Stimulated activated naive CD8-positive, alpha-beta T cell treated with anti-CD3 and anti-CD28 coated beads, Interleukin-15, Interleukin-2, amounts not matched to agents 100 U/mL and 50 U/mL, for 24 hours (primary cell): ENCODE results near the gene PLEKHM2.
A peak's percentile ranks its signal among the peaks of the same experiment; 100 is the strongest.

Experiments
- ATAC-seq: fragments of 150-1000 bp; cut with Tn5 transposase; one replicate; pipeline ENCODE4 v1.10.0; 2021
- DNase-seq: peaks from one replicate; pipeline ENCODE4 v3.0.0; 2021

PLEKHM2 gene

DNA sequence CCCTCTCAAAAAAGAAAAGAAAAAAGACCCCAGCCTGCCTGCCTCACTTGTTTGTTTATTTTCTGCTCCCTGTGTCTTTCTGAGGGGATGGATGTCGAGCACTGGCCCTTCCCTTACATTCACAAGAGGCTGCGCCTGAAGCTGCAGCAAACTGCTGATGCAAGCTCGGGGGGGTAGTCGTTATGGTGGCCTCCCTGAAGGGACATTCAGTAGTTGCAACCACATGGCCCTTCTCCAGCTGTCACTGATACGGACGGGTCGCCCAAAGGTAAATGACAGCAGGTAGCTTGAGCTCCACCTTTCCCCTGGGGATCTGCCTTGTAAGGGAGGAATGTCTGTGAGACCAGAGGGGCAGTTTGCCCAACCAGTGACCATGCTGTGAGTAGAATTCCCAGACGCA lies 17.7 kb downstream of the PLEKHM2 start:
- DNase-seq (no peak), ATAC-seq (no peak)

DNA sequence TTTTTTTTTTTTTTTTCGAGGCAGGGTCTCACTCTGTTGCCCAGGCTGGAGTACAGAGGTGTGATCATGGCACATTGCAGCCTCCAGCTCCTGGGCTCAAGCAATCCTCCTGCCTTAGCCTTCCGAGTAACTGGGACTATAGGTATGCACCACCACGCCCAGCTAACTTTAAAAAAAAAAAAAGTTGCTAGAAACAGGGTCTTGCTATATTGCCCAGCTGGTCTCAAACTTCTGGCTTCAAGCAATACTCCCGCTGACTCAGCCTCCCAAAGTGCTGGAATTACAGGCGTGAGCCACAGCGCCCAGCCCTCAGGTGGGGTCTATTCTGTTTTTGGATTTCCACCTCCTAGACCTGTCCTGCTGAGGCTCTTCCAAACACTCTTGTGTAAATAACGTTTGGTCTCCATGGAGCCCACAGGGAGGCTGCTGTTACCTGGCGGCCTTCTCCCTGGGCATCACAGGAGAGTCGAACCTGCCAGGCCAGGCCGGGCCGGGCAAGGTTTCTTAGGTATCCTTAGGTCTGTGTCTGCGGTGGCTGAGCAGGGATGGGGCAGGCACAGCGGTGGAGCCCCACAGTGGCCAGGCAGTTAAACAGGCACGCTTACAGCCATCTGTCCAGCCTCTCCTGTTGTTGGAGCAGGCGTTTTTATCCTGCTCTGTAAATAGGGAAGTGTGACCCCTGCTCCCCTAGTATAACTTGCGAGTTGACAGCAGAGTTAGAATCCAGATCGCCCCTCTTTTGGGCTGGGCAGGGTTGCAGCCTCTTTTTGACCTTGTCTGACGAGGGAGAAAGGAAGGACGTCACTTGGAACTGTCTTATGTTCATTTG lies 18.8 kb downstream of the PLEKHM2 start:
- ATAC-seq (no peak), DNase-seq (no peak)

DNA sequence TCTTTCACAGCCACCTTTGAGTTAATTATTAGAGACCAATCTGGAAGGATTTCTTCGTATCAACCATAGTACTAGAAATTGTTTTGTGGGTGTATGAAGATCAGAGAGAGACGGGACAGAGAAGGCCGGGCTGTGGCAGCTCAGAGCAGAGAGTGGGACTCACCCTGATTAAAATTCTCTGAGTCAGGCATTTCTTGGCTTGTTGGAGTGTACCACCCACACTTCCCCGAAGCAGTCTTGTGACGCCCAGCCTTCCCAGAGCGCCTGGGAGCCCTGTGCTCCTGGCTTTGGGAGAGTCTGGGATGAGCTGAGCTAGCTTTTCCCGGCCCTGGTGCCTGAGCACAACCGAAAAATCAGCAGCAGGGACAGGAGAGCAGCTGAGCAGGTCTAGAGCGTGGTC lies 19.4 kb downstream of the PLEKHM2 start:
- no peak for DNase-seq
- no peak for ATAC-seq

DNA sequence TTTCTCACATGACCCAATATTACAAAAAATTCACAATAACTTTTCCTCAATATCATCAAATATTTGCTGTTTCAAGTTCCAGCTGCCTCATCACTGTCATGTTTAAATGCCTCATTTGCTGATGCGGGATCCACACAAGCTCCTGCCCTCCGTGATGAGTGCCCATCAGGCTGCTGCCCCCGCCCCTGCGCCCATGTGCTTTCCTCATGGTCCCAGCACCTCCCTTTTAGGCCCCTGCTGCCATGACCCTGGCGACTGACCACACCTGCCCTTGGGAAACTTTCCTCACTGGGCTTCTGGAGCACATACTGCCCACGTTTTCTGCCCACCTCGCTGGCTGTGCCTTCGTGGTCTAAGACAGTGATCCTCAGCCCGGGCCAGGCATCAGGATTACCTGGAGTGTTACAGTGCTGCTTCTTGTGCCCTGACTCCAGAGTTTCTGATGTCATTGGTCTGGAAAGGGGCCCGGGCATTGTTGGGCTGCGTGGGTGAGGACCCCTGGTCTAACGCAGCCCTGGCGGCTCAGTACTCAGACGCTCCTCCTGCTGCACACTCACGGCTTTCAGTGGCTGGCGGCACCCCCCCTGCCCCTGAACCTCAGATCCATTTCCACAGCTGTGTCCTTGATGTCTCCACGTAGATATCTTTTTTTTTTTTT lies 20.5 kb downstream of the PLEKHM2 start:
- ATAC-seq (no peak), DNase-seq (no peak)

DNA sequence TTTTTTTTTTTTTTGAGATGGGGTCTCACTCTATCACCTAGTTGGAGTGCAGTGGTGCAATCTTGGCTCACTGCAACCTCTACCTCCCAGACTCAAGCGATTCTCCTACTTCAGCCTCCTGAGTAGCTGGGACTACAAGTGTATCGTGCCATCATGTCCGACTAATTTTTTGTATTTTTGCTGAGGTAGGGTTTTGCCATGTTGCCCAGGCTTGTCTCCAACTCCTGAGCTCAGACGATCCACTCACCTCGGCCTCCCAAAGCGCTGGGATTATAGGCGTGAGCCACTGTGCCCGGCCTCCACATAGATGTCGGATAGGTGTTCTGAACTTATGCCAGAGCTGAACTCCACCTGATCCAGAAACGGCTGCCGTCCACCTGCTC lies 21.1 kb downstream of the PLEKHM2 start:
- DNase-seq (no peak), ATAC-seq (no peak)

DNA sequence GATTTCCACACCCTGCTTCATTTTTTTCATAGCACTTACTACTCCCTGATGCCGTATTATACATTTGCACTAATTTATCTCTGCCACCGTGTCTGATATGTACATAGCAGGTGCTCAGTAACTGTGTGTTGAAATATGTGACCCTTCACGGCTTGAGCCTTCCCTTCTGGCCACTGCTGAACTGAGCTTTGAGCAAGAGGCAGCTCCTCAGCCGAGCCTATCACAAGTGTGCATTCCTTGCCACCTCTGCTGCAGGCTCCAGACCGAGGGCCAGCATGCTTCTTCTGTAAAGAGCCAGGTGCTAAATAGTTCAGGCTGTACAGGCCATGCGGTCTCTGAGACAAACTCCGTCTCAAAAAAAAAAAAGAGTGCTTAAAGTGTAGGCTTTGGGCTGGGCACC lies 22.6 kb downstream of the PLEKHM2 start:
- DNase-seq (no peak), ATAC-seq (no peak)

DNA sequence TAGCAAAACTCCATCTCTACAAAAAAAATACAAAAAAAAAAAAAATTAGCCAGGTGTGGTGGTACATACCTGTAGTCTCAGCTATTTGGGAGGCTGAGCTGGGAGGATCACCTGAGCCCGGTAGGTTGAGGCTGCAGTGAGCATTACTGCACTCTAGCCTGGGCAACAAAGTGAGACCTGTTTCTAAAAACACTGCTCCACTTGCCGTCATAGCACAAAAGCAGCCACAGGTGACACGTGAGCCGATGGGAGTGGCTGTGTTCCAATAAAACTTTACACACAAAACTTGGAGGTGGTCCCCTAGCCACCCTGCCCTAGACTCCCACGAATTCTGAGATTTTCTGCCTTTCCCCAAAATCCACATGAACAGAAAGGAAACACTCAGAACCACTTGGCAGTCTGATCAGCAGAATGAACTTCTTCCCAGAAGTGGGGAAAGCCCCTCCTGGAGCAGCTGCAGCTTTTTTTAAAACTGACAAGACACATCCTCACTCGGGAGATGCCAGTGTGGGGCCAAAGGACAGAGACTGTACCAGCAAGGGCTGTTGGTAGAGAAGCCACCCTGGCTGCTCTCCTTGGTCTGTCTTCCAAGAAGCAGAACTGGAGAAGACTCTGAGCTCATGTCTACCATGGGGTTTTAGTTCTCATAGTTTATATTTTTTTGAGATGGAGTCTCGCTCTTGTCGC lies 23.3 kb downstream of the PLEKHM2 start:
- ATAC-seq (no peak), DNase-seq (no peak)

DNA sequence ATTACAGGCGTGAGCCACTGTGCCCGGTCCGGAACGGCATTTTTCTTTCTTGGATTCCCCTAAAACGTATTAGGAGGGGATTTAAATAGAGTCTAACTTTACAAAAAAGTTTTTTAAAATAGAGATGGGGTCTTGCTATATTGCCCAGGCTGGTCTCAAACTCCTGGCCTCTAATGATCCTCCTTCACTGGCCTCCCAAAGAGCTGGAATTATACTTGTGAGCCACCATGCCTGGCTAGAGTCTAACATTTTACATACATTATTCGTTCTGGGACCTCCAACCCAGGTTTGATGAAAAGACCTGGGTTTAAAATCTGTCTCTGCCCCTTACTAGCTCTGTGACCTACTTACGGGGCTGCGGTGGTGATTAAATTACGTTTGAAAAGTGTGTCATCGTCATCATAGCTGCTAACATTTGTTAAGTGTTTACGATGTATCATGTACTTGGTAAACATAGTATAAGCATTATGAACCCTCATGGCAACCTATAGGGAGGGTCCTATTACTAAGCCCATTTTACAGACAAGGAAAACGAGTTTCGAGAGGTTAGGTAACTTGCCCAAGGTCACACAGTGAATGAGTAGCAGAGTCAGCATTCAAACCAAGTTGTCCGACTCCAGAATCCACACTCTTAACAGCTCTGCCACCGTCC lies 24.5 kb downstream of the PLEKHM2 start:
- no peak for ATAC-seq
- DNase-seq: no peak

DNA sequence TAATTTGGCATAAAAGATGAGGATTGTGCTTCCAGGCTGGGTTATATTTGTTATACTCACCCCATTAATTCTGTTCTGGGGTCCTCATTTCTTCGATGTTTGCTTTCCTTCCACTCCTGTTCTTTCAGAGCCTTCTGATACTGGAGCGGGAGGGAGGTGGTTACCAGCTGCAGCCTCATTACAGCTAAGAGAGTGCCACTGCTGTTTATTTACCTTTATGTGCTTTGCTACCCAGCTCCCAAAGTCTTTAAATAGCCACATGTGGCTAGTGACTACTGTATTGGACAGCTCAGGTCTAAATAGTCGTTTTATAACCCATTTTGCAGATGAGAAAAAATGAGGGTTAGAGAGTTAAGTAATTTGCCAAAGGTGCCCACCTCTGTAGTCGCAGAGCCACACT lies 25.1 kb downstream of the PLEKHM2 start:
- DNase-seq (no peak), ATAC-seq (no peak)

DNA sequence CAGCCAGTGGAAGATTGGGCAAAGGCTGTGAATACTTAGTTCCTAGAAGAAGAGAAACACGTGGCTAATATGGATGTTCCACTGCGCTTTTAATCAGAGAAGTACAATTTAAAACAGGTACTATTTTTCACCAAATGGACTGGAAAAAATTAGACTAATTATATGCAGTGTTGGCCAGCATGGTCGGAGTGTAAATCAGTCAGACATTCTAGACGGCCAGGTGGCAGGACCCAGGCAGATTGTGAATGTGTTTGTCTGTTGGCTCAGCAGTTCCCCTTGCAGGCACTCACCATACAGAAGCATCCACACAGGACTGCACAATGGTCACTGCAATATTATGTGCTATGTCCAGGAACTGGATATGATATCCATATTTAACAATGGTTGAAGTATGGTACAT lies 28.0 kb downstream of the PLEKHM2 start:
- ATAC-seq (peak; percentile 52), DNase-seq (no peak)

DNA sequence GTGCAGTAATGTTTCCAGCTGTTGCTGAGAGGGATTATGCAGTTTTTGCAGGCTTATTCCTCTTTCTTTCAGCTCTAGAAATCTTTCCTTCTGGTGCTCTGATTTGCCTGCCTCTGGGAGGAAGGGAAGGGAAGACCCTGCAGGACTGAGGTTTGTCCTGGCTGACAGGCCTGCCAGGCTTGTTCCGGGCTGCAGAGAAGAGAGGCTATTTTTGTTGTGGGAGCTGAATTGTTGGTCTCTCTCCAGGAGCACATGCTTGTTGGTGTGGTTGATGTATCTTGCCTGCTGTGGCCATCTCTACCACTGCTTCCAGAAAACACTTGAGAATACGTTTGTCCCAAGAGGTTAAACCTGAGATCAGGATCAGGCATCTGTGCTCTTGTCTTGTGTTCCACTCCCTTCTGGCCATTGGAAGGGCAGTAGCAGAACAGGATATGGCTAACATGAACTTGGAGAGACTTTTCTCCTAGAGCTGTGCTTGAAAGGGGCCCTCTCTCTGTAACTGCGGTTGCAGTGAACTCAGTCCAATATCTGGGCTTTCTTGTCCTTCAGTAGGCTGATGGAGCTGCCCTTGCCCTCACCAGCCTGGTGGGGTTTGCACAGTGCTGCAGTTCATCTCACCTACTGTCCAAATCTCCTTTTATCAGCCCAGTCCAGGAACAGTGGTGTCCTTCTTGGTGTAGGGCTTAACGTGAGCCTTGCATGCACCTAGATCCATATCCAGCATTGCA lies 30.5 kb downstream of the PLEKHM2 start:
- no peak for DNase-seq

DNA sequence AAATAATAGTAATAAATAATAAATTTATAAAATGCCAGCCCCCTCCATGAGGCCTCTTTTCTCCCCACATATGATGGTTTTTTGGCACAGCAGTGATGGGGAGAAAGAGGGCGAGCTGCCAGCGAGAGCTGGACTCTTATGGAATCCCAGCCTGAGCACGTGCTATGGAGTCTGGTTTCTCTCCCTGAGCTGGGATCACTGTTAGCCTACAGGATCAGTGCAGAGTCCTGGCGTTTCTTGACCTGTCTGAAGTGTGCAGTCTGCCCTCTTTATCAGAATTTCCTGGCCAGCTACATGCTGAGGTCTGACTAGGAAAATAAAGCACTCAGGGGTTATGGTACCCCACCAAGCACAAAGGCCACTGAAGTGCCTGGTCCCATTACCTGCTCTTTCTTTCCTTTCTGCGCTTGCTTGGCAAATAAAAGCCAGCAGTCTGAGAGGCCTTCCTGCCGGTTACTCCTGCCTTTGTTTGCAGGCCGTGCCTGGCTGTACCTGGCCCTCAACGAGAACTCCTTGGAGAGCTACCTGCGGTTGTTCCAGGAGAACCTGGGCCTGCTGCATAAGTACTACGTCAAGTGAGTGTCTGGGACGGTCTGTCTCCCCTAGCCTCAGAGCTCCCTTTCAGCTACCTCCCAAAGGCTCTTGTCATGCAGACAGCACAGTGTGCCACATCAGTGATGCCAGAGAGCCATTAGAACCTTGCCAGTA lies 33.5 kb downstream of the PLEKHM2 start:
- no peak for DNase-seq
- ATAC-seq: no peak

More for the DNA sequence above, 30.5 kb downstream of the PLEKHM2 start:
- no peak for ATAC-seq

DNA sequence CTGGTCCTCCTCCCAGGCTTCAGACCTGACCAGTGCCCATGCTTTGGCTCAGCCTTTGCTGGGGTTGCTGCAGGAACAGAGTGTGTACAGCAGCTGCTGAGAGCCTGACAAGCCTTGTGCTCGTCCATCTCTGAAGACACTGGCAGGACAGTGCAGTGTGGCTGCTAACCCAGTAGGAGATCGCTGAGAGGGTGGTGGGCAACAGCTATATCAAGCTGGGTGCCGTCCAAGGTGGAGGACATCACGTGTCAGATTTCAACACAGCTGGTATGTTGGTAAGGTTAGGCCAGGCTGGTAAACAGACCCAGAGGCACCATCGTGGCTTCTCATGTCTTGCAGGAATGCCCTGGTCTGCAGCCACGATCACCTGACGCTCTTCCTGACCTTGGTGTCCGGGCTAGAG lies 34.1 kb downstream of the PLEKHM2 start:
- ATAC-seq (no peak), DNase-seq (no peak)

DNA sequence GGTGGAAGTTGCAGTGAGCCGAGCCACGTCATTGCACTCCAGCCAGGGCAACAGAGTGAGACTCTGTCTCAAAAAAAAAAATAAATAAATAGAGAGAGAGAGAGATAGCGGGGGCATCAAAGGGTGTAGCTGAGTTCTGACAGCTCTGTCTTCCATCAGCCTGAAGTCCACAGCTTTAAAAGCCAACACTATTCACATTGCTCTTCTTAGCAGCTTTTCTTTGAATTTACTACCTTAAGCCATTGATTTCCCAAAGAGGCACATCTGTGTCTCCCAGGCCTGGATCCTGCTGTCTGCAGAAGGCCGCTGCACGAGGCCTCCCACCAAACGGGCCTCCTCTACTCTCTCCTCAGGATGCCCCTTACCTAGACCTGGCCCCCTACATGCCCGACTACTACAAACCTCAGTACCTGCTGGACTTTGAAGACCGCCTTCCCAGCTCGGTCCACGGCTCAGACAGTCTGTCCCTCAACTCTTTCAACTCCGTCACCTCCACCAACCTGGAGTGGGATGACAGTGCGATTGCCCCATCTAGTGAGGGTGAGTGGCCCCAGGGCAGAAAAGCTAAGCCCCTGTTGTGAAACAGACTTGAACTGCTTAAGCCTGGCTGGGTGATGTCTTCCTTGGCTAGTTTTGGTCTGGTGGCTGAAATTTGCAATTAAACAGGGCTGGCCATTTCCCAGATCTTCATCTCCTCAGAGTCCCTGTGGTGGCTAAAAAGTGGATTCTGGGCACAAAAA lies 35.4 kb downstream of the PLEKHM2 start:
- no peak for ATAC-seq
- no peak for DNase-seq

DNA sequence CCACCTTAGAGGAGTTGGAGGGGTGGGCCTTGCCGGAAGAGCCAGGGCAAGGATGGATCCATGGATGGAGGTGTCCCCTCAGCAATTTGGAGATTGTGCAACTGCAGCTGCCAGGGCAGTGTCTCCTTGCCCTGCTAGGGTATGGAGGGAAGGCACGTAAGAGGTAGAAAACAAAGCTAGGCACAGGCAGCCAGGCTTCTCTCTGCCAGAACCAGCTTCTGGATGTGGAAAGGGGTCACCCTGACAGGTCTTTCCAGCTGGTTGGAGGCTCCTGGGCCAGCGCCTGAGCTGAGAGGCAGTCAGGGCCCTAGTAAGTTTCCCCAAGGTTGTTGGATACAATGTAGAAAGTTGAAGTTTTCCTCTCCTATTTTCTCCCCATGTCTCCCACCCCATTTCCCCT lies 36.7 kb downstream of the PLEKHM2 start:
- ATAC-seq: no peak
- DNase-seq: no peak

DNA sequence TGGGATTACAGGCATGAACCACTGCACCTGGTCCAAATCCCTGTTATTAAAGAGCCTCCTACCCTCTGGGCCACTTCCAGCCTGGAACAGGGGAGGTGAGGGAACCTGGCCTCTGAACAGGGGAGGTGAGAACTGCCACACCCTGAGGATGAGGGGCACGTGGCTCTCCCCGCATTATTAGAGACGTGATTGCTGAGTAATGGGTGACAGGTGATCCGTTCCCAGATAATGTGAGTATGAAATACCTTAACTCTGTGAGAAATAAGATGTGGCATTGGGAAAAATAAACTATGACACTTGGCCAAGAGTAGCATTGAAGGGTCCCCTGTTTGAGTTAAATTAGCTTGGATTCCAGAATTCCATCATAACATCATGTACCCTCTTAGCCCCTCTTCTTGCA lies 38.3 kb downstream of the PLEKHM2 start:
- no peak for ATAC-seq
- no peak for DNase-seq

DNA sequence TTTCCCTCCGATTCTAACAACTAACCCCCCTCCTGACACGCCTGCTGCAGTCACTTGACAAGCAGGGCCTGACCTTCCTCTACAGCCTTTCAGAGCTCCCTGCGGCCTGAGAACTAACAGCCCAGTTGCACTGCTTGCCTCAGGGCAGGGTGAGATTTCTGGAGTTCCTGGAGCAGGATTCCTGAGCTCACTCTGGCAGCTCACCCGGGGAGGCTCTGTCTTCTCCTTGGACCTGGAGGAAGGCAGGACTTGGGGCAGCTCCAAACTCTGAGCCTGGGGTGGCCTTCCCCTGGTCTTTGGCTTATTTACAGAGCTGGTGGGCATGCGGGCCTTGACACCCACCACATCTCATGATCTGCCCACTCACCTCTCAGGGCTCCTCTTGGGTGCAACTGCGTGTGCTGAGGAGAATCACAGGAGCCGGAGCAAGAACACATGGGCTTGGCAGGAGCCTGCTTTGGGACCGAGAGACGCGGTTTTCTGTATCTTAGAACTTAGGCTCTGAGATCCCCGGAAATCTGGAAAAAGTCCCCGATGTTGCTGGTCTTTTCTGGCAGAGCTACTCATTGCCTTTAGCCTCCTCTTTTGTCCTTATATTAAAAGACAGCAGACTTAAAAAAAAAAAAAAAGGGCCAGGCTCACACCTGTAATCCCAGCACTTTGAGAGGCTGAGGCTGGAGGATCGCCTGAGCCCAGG lies 38.9 kb downstream of the PLEKHM2 start:
- DNase-seq (no peak), ATAC-seq (no peak)

DNA sequence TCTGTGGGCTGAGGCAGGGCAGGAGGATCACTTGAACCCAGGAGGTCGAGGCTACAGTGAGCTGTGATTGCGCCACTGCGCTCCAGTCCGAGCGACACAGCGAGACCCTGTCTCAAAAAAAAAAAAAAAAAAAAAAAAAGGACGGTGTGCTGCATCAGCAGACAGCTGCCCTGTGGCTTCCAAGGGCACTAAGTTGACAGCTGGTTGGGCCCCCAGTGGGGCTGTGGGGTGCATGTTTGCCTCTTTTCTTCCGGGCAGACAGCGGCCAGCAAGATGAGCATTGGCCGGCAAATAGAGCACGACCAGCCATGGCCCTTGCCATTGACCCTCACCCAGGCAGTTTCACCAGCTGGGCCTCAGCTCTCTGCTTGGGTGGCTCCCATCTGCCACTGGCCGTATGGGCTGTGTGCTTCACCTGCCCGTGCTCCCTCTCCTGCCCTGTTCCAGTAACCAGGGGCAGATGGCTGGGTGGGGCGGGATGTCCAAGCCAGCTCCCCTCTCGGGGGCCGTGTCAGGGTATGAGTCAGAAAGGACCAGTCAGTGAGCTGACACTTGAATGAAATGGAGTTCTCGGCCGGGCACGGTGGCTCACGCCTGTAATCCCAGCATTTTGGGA lies 39.6 kb downstream of the PLEKHM2 start:
- no peak for DNase-seq
- no peak for ATAC-seq
